HepG2 (cell line): ENCODE results near the gene RDH13. TPM values are rescaled to one million over a fixed set of nuclear protein-coding genes. Genes with fewer than 3 reads are reported as not detected.
A peak's percentile ranks its signal among the peaks of the same experiment; 100 is the strongest.

Experiments
- ATAC-seq: fragments of 200-7000 bp; cut with Tn5 transposase; 3 replicates; pipeline ENCODE4 v1.9.1; 2020; ENCODE audit warnings: mild to moderate bottlenecking, moderate library complexity
- BruUV-seq: library from RNA; stranded (reverse); fragments of 400-500 nt; replicated peaks from 2 replicates; lab custom pipeline; 2021; lab: Mats Ljungman, UMichigan
- CTCF ChIA-PET: fragments of 300-600 bp; formaldehyde crosslinking; extraction: SDS; loops from one replicate; lab custom pipeline; 2021; ENCODE audit warnings: low total read pairs, inconsistent platforms, low intra/inter-chr PET ratio; lab: Yijun Ruan, JAX
- POLR2A ChIA-PET: fragments of 350-600 bp; sonication (Branson Sonifier 250); formaldehyde crosslinking; loops from one replicate; lab custom pipeline; 2020; ENCODE audit warnings: antibody characterized with exemption, inconsistent platforms; lab: Yijun Ruan, JAX
- DNase-seq: peaks from one replicate; pipeline ENCODE4 v3.0.0-alpha.2; 2015; ENCODE audit warnings: low spot score
- FAIRE-seq: peaks from 3 replicates; lab custom pipeline; 2011; peaks lifted over from hg19 to GRCh38; lab: Jason Lieb, UNC
- H2AFZ ChIP-seq: one replicate; pipeline ENCODE4 v1.6.1; 2011; ENCODE audit warnings: low read length, inconsistent platforms
- H3K27ac ChIP-seq: fragments of 300-600 bp; 3 replicates; pipeline ENCODE4 v1.8.0; 2011; ENCODE audit warnings: mixed run types, mild to moderate bottlenecking, mixed read lengths, low read length, inconsistent platforms; ENCODE audit not compliant: insufficient read depth; ENCODE audit errors: extremely low read length
- H3K27me3 ChIP-seq, 2 experiments: fragments of 200-600 bp in 1 of 2; 2 replicates in 1 of 2; 3 replicates in 1 of 2; pipeline versions ENCODE4 v1.6.0 to v1.8.0; 2011; ENCODE audit warnings: low read length in 2 of 2, mild to moderate bottlenecking in 2 of 2, moderate library complexity in 2 of 2, inconsistent platforms in 1 of 2; ENCODE audit not compliant: insufficient read depth in 2 of 2, control insufficient read depth in 1 of 2
- H3K36me3 ChIP-seq, 2 experiments: fragments of 200-600 bp in 1 of 2; replicated peaks in 1 of 2; 2 replicates in 1 of 2; 3 replicates in 1 of 2; pipeline versions ENCODE4 v1.5.1 to v1.8.0; 2011; ENCODE audit warnings: low read length in 2 of 2, inconsistent platforms in 1 of 2; ENCODE audit not compliant: insufficient read depth in 2 of 2, control insufficient read depth in 1 of 2
- H3K4me1 ChIP-seq: 2 replicates; pipeline ENCODE4 v1.5.1; 2012; ENCODE audit warnings: low read length, inconsistent platforms; ENCODE audit not compliant: insufficient read depth
- H3K4me2 ChIP-seq: 2 replicates; pipeline ENCODE4 v1.6.0; 2011; ENCODE audit warnings: low read depth, low read length, inconsistent platforms
- H3K4me3 ChIP-seq, 3 experiments: fragments of 200-600 bp in 1 of 3; sonication (generic), shearing (Covaris generic) in 1 of 3; replicated peaks in 1 of 3; 2 replicates each; pipeline ENCODE4 v1.5.1; 2011 to 2016; ENCODE audit warnings: low read length in 3 of 3, inconsistent platforms in 2 of 3, low read depth in 2 of 3, mild to moderate bottlenecking in 2 of 3, control low read depth in 1 of 3, mixed read lengths in 1 of 3; ENCODE audit not compliant: insufficient read depth in 1 of 3
- H3K79me2 ChIP-seq: one replicate; pipeline ENCODE4 v1.6.1; 2011; ENCODE audit warnings: low read length, inconsistent platforms; ENCODE audit not compliant: insufficient read depth
- H3K9ac ChIP-seq: 2 replicates; pipeline ENCODE4 v1.6.0; 2011; ENCODE audit warnings: mild to moderate bottlenecking, low read depth, low read length, inconsistent platforms; ENCODE audit not compliant: insufficient read depth
- H3K9me3 ChIP-seq: 2 replicates; pipeline ENCODE4 v1.5.1; 2012; ENCODE audit warnings: mild to moderate bottlenecking, low read length
- H4K20me1 ChIP-seq: 2 replicates; pipeline ENCODE4 v1.6.0; 2011; ENCODE audit warnings: inconsistent platforms, mild to moderate bottlenecking, low read length, moderate library complexity; ENCODE audit not compliant: insufficient read depth
- KDM4B ChIP-seq: sonication (generic); formaldehyde crosslinking; IDR thresholded peaks from 2 replicates; pipeline ENCODE4 v1.4.0; 2020; ENCODE audit warnings: missing genetic modification reagents
- NCOA1 ChIP-seq: sonication (generic); formaldehyde crosslinking; IDR thresholded peaks from 2 replicates; pipeline ENCODE4 v1.9.0; 2021; ENCODE audit warnings: missing genetic modification reagents
- NFE2L1 ChIP-seq: sonication (generic); formaldehyde crosslinking; IDR thresholded peaks from 2 replicates; pipeline ENCODE4 v1.4.0; 2020; ENCODE audit warnings: missing genetic modification reagents, mild to moderate bottlenecking, borderline replicate concordance
- RBFOX2 ChIP-seq: fragments of 200-400 bp; formaldehyde crosslinking; IDR thresholded peaks from 2 replicates; pipeline ENCODE4 v1.6.1; 2017; ENCODE audit warnings: low read depth, mild to moderate bottlenecking, low read length
- SIX1 ChIP-seq: sonication (generic); formaldehyde crosslinking; IDR thresholded peaks from 2 replicates; pipeline ENCODE4 v1.4.0; 2020; ENCODE audit warnings: missing genetic modification reagents, borderline replicate concordance
- SMC3 ChIP-seq: IDR thresholded peaks from 2 replicates; pipeline ENCODE4 v1.6.1; 2011; ENCODE audit warnings: low read length, improper control_type of control experiment
- ZNF333 ChIP-seq: sonication (generic); formaldehyde crosslinking; IDR thresholded peaks from 2 replicates; pipeline ENCODE4 v1.4.0; 2020; ENCODE audit warnings: mild to moderate bottlenecking, missing genetic modification reagents, borderline replicate concordance
- ZNF549 ChIP-seq: sonication (generic); formaldehyde crosslinking; IDR thresholded peaks from 2 replicates; pipeline ENCODE4 v1.5.0; 2020; ENCODE audit warnings: missing genetic modification reagents
- ZNF569 ChIP-seq: sonication (generic); formaldehyde crosslinking; IDR thresholded peaks from 2 replicates; pipeline ENCODE4 v1.5.0; 2020; ENCODE audit warnings: mild to moderate bottlenecking, missing genetic modification reagents, moderate library complexity, borderline replicate concordance
- ZNF615 ChIP-seq: sonication (generic); formaldehyde crosslinking; IDR thresholded peaks from 2 replicates; pipeline ENCODE4 v1.5.0; 2020; ENCODE audit warnings: mild to moderate bottlenecking, missing genetic modification reagents, borderline replicate concordance
- ZNF672 ChIP-seq: sonication (generic); formaldehyde crosslinking; IDR thresholded peaks from 2 replicates; pipeline ENCODE4 v1.8.1; 2022; ENCODE audit warnings: missing genetic modification reagents
- ZNF749 ChIP-seq: sonication (generic); formaldehyde crosslinking; IDR thresholded peaks from 2 replicates; pipeline ENCODE4 v1.8.0; 2022; ENCODE audit warnings: mild to moderate bottlenecking, missing genetic modification reagents, moderate library complexity, borderline replicate concordance
- ZNF891 ChIP-seq: sonication (generic); formaldehyde crosslinking; IDR thresholded peaks from 2 replicates; pipeline ENCODE4 v1.5.0; 2020; ENCODE audit warnings: mild to moderate bottlenecking, missing genetic modification reagents
- WGBS: methylation state at CpG from one replicate; pipeline ENCODE4 v1.1.6; 2017; ENCODE audit warnings: low lambda C conversion rate; 5-methylcytosine and 5-hydroxymethylcytosine counted together
- in situ Hi-C: cut with HindIII; loops from 2 replicates; pipeline ENCODE4 v1.10.0; 2017; ENCODE audit warnings: low pct_unique_long_range_greater_than_20kb; ENCODE audit not compliant: extremely low pct_ligation_motif_present
- intact Hi-C: fragments of 100-400 bp; cut with micrococcal nuclease; formaldehyde crosslinking; loops from one replicate; pipeline ENCODE4 v1.10.0; 2022; ENCODE audit not compliant: unreplicated experiment
- polyA plus RNA-seq, 8 experiments: library from polyadenylated mRNA; depleted of rRNA in 3 of 8; stranded (reverse) in 7 of 8; unstranded in 1 of 8; fragments of >200 nt; fragmentation: Illumina TruSeq in 4 of 8; extraction: Trizol in 4 of 8; gene quantifications; 2 replicates each; pipeline versions ENCODE4 v1.2.1 to v1.2.3, GENCODE V29; 2011 to 2016; ENCODE audit warnings: low read depth in 4 of 8, missing spikeins in 1 of 8, mixed read lengths in 1 of 8; ENCODE audit not compliant: insufficient read depth in 1 of 8
- total RNA-seq, 5 experiments: library from RNA; depleted of rRNA; stranded (reverse); fragments of >200 nt; fragmentation: Illumina TruSeq; extraction: Trizol; gene quantifications; 2 replicates each; pipeline ENCODE4 v1.2.3, GENCODE V29; 2016; ENCODE audit warnings: low read depth in 1 of 5
- TF ChIP-seq, protein P1 (sequence below): sonication (generic); formaldehyde crosslinking; IDR thresholded peaks from 2 replicates; pipeline ENCODE4 v1.5.0; 2020; ENCODE audit warnings: mild to moderate bottlenecking, missing genetic modification reagents, borderline replicate concordance
- TF ChIP-seq, protein P2 (sequence below): IDR thresholded peaks from 2 replicates; pipeline ENCODE4 v1.6.1; 2016

RDH13 gene
- total and polyA plus RNA-seq, 2 of the 13 experiments (the other 11 are each of a cell fraction or from before 2014, with no cell fraction given) = 13.4 to 21.5 TPM

DNA sequence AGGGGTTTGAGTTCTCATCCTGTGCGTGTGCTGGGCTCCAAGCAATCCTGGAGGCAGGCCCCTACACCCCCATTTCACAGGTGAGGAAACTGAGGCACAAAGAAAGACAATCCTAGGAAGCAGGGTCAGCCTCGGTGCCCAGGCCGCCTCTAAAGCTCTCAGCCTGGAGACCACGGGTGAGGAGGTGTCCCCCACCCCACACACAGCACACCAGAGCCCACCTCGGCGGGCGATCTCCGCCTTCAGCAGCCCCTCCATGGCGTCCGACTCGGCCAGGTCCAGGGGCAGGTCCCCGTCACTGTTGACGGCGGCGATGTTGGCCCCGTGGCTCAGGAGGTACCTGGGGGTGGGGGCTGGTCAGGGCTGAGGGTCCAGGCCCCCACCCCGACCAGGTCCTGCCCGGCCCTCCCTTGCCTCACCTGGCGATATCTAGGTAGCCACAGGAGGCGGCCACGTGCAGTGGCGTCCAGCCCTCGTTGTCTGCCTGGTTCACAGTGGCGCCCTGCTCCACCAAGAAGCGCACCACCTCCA, 49.4 kb upstream of the RDH13 start:
- Histone ChIP-seq H3K9me3 (no peaks in the 10 kb centered on the region), H2AFZ (no peak overlapping the region), H3K79me2 (peaks cover 32% of the 10 kb centered on the region), H3K4me2 (no peak overlapping the region), H3K36me3 (peaks cover 5 to 7% of the 10 kb centered on the region in 2 experiments; a peak in 4 of 5 replicates), H4K20me1 (peaks cover 14% of the 10 kb centered on the region), H3K27me3 (no peaks in the 10 kb centered on the region), H3K27ac (no peak overlapping the region), H3K4me1 (peaks cover 25% of the 10 kb centered on the region), H3K9ac (no peak overlapping the region), H3K4me3 (no peak overlapping the region)
- ATAC-seq (no peak), DNase-seq (no peak), FAIRE-seq (no peak)
- TF ChIP-seq RBFOX2 = 0 out of 2 replicates have a peak, but pooled peaks have one; percentile 32
- no peak for TF ChIP-seq SIX1 (CRISPR knock-in tag)
- intact Hi-C loops (no loop called here), in situ Hi-C loops (no loop called here)
- WGBS = 100% methylated on average over 3 of the region's 25 CpGs
- BruUV-seq = no TSS peak
- POLR2A ChIA-PET = no interaction called here
- CTCF ChIA-PET = no interaction called here

- no peak overlapping the region for H3K4me3 ChIP-seq
- no peak overlapping the region for H3K4me2 ChIP-seq
- CTCF ChIA-PET = no interaction called here
- WGBS = 98% methylated on average over 21 of the region's 21 CpGs
- no peak overlapping the region for H3K9ac ChIP-seq
- H4K20me1 ChIP-seq = peaks cover 12% of the 10 kb centered on the region
- H3K79me2 ChIP-seq = peaks cover 25% of the 10 kb centered on the region
- FAIRE-seq (no peak), ATAC-seq (no peak), DNase-seq (no peak)
- TF ChIP-seq, protein P1, sequence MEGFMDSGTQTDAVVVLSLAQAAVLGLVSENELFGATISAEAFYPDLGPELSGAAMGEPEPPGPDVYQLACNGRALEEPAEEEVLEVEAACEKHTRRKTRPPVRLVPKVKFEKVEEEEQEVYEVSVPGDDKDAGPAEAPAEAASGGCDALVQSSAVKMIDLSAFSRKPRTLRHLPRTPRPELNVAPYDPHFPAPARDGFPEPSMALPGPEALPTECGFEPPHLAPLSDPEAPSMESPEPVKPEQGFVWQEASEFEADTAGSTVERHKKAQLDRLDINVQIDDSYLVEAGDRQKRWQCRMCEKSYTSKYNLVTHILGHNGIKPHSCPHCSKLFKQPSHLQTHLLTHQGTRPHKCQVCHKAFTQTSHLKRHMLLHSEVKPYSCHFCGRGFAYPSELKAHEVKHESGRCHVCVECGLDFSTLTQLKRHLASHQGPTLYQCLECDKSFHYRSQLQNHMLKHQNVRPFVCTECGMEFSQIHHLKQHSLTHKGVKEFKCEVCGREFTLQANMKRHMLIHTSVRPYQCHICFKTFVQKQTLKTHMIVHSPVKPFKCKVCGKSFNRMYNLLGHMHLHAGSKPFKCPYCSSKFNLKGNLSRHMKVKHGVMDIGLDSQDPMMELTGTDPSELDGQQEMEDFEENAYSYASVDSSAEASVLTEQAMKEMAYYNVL = no peak
- no peak for TF ChIP-seq ZNF569 (CRISPR knock-in tag)
- no peak for TF ChIP-seq NCOA1 (CRISPR knock-in tag)
- no peak for TF ChIP-seq ZNF749 (CRISPR knock-in tag)
- no peak for TF ChIP-seq ZNF891 (CRISPR knock-in tag)
- TF ChIP-seq ZNF615 (CRISPR knock-in tag) = no peak
- no peak for TF ChIP-seq ZNF549 (CRISPR knock-in tag)
- no peak for TF ChIP-seq ZNF333
- no peak for TF ChIP-seq SMC3
- TF ChIP-seq ZNF672 = no peak
- TF ChIP-seq KDM4B (CRISPR knock-in tag) = no peak
- no peak for TF ChIP-seq NFE2L1 (CRISPR knock-in tag)
- TF ChIP-seq, protein P2, sequence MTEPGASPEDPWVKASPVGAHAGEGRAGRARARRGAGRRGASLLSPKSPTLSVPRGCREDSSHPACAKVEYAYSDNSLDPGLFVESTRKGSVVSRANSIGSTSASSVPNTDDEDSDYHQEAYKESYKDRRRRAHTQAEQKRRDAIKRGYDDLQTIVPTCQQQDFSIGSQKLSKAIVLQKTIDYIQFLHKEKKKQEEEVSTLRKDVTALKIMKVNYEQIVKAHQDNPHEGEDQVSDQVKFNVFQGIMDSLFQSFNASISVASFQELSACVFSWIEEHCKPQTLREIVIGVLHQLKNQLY (CRISPR knock-in tag) = no peak
- in situ Hi-C loops = no loop called here
- H3K4me1 ChIP-seq = peaks cover 24% of the 10 kb centered on the region
- H2AFZ ChIP-seq = no peak overlapping the region
- no TSS peak for BruUV-seq
- intact Hi-C loops = no loop called here
- no peaks in the 10 kb centered on the region for H3K27me3 ChIP-seq
- H3K36me3 ChIP-seq = peaks cover 5 to 7% of the 10 kb centered on the region in 2 experiments; a peak in 4 of 5 replicates
- no peaks in the 10 kb centered on the region for H3K9me3 ChIP-seq
- POLR2A ChIA-PET = no interaction called here
- no peak overlapping the region for H3K27ac ChIP-seq
Measured at GRCh38 chr19:55111238-55111831, 48.4 kb upstream of the RDH13 start.
